MG63 (cell line): Measurements from ENCODE around the gene ASXL2. TPM values are rescaled to one million over a fixed set of nuclear protein-coding genes. Genes with fewer than 3 reads are reported as not detected.
A peak's percentile ranks its signal among the peaks of the same experiment; 100 is the strongest.
"Not testable (repeated sequence)": the region's sequence is repeated elsewhere in the genome, so short reads cannot be mapped to it uniquely, and the experiment has no call there.

Experiments
- DNase-seq: peaks from one replicate; pipeline ENCODE4 v3.0.0-alpha.2; 2020
- H3K27me3 ChIP-seq: fragments of 250-450 bp; sonication (Bioruptor Pico); 2 replicates; pipeline ENCODE4 v1.5.1; 2020; ENCODE audit warnings: mild to moderate bottlenecking, moderate library complexity
- H3K36me3 ChIP-seq: fragments of 250-450 bp; sonication (Bioruptor Pico); 2 replicates; pipeline ENCODE4 v1.5.1; 2020; ENCODE audit warnings: mild to moderate bottlenecking, moderate library complexity
- H3K4me3 ChIP-seq: fragments of 250-450 bp; sonication (Bioruptor Pico); 2 replicates; pipeline ENCODE4 v1.5.1; 2020; ENCODE audit warnings: mild to moderate bottlenecking, moderate library complexity
- H3K9me3 ChIP-seq: fragments of 250-450 bp; sonication (Bioruptor Pico); 2 replicates; pipeline ENCODE4 v1.5.1; 2020; ENCODE audit warnings: mild to moderate bottlenecking, moderate library complexity
- total RNA-seq: library from RNA; depleted of rRNA; stranded (reverse); fragments of >200 nt; shearing (Covaris generic); gene quantifications from 2 replicates; pipeline ENCODE4 v1.2.3, GENCODE V29; 2014; ENCODE audit warnings: low replicate concordance; rRNA removed

ASXL2 gene
- total RNA-seq, result 3.6 and 8.8 TPM in 2 replicates

DNA sequence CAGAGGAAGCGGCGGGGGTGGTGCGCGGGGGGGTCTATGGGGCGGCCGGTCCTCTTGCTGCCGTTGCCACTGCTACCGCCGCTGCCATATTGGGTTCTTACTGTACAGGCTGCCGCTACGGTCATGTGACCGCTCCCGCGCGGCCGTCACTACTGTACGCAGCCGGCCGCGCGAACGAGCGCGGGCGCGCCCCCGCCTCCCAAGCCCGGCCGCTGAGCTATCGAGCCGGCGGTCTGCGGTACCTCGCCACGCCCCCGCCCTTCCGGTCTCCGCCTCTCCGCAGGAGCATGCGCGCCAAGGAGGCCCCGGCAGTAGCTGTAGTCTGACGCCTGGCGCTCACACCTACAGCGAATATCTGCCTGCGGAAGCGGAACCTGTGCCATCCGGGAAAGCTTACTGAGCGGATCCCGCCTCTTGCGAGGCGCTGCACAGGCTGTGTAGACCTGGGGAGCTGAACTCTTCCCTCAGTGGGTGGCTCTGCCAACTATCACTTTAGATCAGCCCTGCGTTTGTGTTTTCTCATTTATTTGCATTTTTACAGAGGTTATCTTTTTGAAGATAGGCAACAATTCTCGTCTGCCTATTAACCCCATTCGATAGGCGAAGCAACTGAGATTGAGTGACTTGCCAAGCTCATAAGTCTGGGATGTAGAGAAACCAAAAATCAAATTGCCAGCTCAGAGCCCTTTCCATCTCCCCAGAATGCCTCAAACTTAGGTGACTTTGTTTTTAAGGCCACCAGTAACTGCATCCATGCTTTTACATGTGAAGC is at the start of gene ASXL2:
ASXL2 (minus strand) TSS at position 127 of the 772 bp plus-strand sequence. CDS start 265 bp downstream, outside the sequence.
- no peaks in the 10 kb centered on the region for H3K9me3 ChIP-seq
- DNase-seq, result peak; percentile 98

DNA sequence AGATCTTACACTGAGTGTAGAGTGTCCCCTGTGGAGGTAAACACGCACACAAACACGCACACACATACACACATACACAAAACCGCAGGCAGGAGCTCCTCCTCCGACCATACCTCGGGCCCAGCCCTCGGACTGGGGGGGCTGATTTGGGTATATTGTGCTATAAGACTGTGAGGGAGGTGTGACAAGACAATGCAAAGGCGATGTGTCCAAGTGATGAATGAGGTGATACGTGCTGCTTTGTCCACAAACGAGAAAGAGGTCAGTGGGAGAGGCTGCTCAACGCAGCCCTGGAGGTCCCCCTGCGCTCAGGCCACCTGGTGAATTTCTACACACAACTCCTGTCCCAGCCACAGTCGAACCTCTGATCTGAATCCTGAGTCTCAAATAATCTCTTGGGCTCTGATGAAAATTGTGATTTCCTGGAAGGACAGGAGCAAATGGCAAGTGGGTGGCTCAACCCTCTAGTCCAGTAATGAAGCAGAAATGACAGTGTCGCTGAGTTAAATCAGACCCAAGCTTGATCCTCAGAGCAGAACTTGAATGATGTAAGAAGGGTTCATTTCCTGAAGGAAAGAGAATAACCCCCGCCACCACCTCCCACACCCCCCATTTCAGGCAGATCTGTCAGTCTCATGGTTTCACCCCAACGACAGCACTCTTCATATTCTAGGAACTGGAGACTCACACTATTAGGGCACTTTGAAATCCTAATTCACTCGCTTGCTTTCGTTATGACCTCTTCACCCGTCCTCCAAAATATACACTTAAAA is 48.9 kb upstream of the ASXL2 start:
- no peak for DNase-seq
- H3K36me3 ChIP-seq, result no peaks in the 10 kb centered on the region

More for the DNA sequence above, at the start of gene ASXL2:
- peak within 1 kb of the TSS; percentile 95 for H3K4me3 ChIP-seq
- no peaks in the 10 kb centered on the region for H3K27me3 ChIP-seq
- H3K36me3 ChIP-seq, result peaks cover 3% of the 10 kb centered on the region; the same call in 1 of the 2 replicates

DNA sequence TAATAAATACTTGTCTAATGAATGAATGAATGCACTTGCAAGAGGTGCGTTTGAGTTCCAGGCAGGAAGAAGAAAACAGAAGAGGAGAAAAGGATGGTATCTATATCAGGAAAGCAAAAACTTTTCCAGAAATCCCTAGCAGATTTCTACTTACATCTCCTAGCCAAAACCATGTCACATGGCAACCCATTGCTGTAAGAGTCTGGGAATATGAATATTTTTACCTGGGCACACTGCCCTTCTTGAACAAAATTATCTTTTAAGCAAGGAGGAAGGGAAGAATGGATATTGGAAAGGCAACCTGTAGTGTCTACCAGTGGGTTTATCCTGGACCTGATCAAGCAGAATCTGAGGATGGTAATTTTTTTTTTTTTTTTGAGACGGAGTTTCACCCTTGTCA is 44.2 kb upstream of the ASXL2 start:
- DNase-seq, result no peak
- Histone ChIP-seq H3K36me3 (no peaks in the 10 kb centered on the region), H3K9me3 (peaks cover 2% of the 10 kb centered on the region; the same call in 1 of the 2 replicates), H3K4me3 (no peak overlapping the region), H3K27me3 (0 out of 2 replicates have a peak, but pooled peaks cover 2% of the 10 kb centered on the region)

More for the DNA sequence above, 48.9 kb upstream of the ASXL2 start:
- Histone ChIP-seq H3K9me3 (no peaks in the 10 kb centered on the region), H3K4me3 (no peak overlapping the region), H3K27me3 (0 out of 2 replicates have a peak, but pooled peaks cover 2% of the 10 kb centered on the region)

DNA sequence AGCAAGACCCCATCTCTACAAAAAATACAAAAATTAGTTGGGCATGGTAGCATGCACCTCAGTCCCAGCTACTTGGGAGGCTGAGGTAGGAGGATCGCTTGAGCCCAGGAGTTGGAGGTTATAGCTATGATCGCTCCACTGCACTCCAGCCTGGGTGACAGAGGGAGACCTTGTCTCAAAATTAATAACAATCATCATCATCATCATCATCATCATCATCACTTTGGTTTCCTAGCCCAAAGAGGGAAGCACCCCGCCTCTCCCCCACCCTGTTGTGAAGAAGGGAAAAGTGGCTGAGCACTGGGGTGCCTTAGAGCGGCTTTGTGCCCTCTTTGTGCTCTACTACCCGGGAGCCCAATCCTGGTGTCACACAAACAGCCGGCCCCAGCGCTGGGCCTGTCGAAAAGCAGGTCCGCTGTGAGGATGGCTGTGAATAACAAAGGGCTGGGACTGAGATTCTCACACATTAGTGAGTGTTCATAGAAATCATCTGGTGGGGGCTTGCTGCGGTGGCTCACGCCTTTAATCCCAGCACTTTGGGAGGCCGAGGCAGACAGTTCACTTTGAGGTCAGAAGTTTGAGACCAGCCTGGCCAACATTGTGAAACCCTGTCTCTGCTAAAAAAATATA is 42.6 kb upstream of the ASXL2 start:
- H3K27me3 ChIP-seq, result 0 out of 2 replicates have a peak, but pooled peaks cover 2% of the 10 kb centered on the region
- DNase-seq, result no peak
- no peak overlapping the region for H3K4me3 ChIP-seq
- H3K9me3 ChIP-seq, result peaks cover 2% of the 10 kb centered on the region; the same call in 1 of the 2 replicates
- H3K36me3 ChIP-seq, result no peaks in the 10 kb centered on the region

DNA sequence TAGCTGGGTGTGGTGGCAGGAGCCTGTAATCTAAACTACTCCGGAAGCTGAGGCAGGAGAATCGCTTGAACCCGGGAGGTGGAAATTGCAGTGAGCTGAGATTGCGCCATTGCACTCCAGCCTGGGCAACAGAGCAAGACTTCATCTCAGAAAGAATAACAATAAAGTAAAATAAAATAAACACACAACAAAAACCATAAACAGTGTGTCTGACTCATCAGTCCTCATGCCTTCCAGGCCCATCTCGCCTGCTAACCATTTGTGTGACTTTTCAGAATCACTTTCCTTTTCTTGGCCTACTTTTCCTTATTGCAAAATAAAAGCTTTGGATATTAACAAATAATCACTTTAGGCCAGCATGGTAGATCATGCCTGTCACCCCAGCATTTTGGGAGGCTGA is 42.0 kb upstream of the ASXL2 start:
- peaks cover 2% of the 10 kb centered on the region; the same call in 1 of the 2 replicates for H3K9me3 ChIP-seq
- H3K36me3 ChIP-seq, result no peaks in the 10 kb centered on the region
- no peak overlapping the region for H3K4me3 ChIP-seq
- DNase-seq, result peak; percentile 70
- 0 out of 2 replicates have a peak, but pooled peaks cover 2% of the 10 kb centered on the region for H3K27me3 ChIP-seq

DNA sequence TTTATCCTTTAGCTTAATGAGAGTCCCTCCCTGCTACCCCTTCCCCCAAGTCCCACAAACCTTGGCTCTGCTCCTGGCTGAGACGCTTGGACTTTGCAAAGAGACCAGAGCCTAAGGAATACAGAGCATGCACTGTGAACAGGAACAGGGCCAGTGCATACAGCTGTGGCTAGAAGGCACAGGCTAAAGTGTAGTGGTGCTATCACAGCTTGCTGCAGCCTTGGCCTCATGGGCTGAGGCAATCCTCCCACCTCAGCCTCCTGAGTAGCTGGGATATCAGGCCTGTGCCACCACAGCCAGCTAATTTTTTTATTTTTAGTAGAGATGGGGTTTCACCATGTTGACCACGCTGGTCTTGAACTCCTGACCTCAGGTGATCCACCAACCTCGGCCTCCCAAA is 39.5 kb upstream of the ASXL2 start:
- no peak for DNase-seq
- Histone ChIP-seq H3K27me3 (no peaks in the 10 kb centered on the region), H3K36me3 (no peaks in the 10 kb centered on the region), H3K4me3 (no peak overlapping the region), H3K9me3 (peaks cover 2% of the 10 kb centered on the region; the same call in 1 of the 2 replicates)

DNA sequence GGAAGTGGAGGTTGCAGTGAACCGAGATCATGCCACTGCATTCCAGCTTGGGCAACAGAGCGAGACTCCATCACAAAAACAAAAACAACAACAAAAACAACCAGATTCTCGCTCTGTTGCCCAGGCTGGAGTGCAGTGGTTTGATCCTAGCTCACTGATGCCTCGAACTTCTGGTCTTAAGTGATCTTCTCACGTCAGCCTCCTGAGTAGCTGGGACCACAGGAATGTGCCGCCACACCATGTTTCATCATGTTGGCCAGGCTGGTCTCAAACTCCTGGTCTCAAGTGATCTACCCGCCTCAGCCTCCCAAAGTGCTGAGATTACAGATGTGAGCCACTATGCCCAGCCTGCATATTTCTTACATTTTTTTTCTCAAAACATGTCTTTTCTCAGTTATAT is 39.1 kb upstream of the ASXL2 start:
- DNase-seq, H3K27me3 ChIP-seq, H3K36me3 ChIP-seq, H3K9me3 ChIP-seq, H3K4me3 ChIP-seq: not testable (repeated sequence)

DNA sequence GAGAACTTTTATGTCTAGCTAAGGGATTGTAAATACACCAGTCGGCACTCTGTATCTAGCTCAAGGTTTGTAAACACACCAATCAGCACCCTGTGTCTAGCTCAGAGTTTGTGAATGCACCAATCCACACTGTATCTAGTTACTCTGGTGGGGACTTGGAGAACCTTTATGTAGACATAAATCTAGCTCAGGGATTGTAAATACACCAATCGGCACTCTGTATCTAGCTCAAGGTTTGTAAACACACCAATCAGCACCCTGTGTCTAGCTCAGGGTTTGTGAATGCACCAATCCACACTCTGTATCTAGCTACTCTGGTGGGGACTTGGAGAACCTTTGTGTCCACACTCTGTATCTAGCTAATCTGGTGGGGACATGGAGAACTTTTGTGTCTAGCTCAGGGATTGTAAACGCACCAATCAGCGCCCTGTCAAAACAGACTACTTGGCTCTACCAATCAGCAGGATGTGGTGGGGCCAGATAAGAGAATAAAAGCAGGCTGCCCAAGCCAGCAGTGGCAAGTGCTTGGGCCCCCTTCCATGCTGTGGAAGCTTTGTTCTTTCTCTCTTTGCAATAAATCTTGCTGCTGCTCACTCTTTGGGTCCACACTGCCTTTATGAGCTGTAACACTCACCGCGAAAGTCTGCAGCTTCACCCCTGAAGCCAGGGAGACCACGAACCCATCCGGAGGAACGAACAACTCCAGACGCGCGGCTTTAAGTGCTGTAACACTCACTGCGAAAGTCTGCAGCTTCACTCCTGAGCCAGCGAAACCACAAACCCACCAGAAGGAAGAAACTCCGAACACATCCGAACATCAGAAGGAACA is 37.9 kb upstream of the ASXL2 start:
- DNase-seq, H3K9me3 ChIP-seq, H3K4me3 ChIP-seq, H3K36me3 ChIP-seq, H3K27me3 ChIP-seq: not testable (repeated sequence)

DNA sequence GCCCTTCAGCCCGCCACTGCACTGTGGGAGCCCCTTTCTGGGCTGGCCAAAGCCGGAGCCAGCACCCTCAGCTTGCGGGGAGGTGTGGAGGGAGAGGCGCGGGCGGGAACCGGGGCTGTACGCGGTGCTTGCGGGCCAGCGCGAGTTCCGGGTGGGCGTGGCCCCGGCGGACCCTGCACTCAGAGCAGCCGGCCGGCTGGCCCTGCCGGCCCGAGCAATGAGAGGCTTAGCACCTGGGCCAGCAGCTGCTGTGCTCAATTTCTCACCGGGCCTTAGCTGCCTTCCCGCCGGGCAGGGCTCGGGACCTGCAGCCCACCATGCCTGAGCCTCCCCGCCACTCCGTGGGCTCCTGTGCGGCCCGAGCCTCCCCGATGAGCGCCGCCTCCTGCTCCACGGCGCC is 37.1 kb upstream of the ASXL2 start:
- H3K36me3 ChIP-seq, DNase-seq, H3K4me3 ChIP-seq, H3K9me3 ChIP-seq, H3K27me3 ChIP-seq: not testable (repeated sequence)

DNA sequence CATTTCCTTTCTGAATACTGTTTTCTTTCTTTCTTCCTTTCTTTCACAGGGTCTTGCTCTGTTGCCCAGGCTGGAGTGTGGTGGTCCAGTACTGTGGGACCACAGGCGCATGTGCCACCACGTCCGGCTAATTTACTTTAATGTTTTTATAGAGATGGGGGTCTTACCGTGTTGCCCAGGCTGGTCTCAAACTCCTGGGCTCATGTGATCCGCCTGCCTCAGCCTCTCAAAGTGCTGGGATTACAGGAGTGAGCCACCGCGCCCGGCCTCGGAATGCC is 35.3 kb upstream of the ASXL2 start:
- DNase-seq, H3K27me3 ChIP-seq, H3K9me3 ChIP-seq, H3K36me3 ChIP-seq, H3K4me3 ChIP-seq: not testable (repeated sequence)

DNA sequence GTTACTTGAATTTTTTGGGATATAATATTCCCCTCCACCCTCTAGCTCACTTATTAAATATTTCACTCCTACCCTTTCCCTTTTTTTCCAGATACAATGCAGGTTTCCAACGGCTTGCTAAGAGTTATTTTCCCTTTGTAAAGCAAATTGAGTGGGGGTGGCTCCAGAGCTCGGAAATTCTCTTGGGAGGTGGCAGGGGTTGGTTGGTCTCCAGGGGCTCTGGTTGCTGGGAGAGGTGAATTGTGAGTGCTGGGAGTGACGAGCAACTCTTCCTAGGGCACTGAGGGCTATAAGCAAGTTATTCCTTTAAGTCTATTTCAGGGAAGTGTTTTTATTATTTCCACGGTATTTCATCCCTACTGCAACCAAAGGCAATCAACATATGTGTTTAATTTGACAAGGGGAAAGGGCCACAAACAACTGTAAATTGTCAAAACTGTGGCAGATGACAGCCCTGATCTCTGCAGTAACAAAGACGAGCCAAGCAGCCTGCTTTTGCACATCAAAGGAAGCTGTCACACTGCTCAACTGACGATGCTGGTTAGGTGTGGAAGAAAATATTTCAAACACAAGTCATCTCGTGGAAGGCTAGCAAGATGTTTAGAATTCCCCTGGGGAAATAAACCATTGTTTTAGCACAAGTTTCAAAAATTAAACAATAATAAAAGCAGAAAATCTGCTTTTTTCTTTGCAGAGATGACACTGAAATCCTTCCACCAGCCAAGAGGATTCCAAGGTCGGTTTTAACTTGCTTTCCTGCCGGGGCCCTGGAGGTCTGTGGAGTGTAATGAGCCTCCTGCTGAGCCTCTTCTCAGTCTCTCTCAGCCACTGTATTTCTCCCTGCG is 34.8 kb upstream of the ASXL2 start:
- H3K4me3 ChIP-seq, result no peak overlapping the region
- no peaks in the 10 kb centered on the region for H3K36me3 ChIP-seq
- DNase-seq, result no peak
- H3K27me3 ChIP-seq, result no peaks in the 10 kb centered on the region
- no peaks in the 10 kb centered on the region for H3K9me3 ChIP-seq

DNA sequence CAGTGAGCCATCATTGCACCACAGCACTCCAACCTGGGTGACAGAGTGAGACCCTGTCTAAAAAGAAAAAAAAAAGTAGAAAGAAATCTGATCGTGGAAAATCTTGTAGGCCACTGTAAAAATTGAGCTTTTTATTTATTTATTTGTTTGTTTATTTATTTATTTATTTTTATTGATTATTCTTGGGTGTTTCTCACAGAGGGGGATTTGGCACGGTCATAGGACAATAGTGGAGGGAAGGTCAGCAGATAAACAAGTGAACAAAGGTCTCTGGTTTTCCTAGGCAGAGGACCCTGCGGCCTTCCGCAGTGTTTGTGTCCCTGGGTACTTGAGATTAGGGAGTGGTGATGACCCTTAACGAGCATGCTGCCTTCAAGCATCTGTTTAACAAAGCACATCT is 31.3 kb upstream of the ASXL2 start:
- not testable (repeated sequence) for H3K36me3 ChIP-seq, DNase-seq, H3K9me3 ChIP-seq, H3K4me3 ChIP-seq, H3K27me3 ChIP-seq

DNA sequence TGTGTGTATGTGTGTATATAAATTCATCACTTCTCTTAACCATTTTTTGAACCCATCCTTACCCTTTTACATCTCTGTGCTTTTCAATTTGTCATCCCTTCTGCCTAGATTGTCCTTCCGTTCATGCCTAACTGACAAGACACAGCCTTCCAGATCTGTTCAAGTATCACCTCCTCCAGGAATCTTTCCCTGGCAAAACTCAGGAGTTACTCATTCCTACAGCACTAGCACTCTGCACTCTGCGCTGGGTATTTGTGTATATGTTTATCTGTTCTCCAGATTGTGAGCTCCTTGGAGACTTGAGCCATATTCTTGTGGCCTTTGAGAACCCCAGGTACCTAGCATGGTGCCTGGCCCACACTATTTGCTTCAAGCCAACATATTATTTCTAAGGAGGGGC is 26.8 kb upstream of the ASXL2 start:
- H3K9me3 ChIP-seq, result no peaks in the 10 kb centered on the region
- H3K27me3 ChIP-seq, result no peaks in the 10 kb centered on the region
- no peaks in the 10 kb centered on the region for H3K36me3 ChIP-seq
- H3K4me3 ChIP-seq, result no peak overlapping the region
- DNase-seq, result no peak

DNA sequence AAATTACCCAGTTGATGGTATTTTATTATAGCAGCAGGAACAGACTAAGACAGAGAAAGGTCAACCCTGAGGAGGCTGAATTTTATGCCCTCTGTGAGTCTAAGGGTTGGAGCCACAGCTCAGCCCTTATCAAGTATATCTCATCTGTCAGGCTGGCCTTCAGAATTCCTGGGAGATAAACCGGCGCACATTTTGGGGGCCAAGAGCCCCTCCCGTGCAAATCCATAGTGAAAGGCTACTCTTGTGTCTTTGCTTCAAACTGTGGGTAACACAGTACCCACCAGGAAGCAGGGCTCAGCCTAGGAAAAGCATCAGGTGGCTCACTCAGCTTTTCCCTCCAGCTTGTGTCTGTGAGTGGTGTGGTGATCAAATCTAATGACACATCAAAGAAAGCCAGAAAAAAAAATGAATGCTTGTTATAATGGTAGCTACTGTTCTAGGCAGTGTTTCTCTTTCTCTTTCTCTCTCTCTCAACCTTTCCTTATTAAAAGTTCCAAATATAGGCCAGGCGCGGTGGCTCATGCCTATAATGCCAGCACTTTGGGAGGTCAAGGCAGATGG is 25.0 kb upstream of the ASXL2 start:
- Histone ChIP-seq H3K27me3 (no peaks in the 10 kb centered on the region), H3K9me3 (no peaks in the 10 kb centered on the region), H3K36me3 (no peaks in the 10 kb centered on the region), H3K4me3 (no peak overlapping the region)
- no peak for DNase-seq

DNA sequence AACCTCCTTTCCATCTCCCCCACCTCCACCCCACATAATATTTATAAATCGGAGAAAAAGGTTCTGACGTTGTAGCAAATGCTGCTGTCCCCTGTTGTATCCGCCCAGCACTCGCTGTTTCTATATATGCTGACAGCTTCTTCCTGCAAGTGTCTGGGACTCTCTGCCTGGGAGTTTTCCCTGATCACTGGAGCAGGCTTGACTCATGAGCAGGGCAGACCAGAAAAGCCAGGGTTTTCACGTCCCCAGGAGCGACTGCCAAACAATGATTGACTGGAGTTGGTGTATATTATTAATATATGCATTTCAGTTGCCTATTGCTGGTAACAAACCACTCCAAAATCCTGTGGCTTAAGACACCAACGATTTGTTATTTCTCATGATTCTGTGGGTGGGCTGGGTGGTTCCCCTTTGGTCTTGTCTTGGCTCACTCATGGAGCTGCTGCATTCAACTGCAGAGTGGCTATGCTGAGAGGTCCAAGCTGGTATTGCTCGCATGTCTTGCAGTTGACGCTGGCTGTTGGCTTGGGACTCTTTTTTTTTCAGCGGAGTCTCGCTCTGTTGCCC is 21.2 kb upstream of the ASXL2 start:
- DNase-seq, result peak; percentile 57
- H3K9me3 ChIP-seq, result no peaks in the 10 kb centered on the region

More for the DNA sequence above, 21.2 kb upstream of the ASXL2 start:
- Histone ChIP-seq H3K36me3 (no peaks in the 10 kb centered on the region), H3K27me3 (no peaks in the 10 kb centered on the region), H3K4me3 (no peak overlapping the region)
